NB4 (cell line): Measurements from ENCODE around the gene FHOD1.

Experiments
- POLR2A ChIP-seq: IDR thresholded peaks from 2 replicates; pipeline ENCODE4 v1.6.1; 2011; ENCODE audit warnings: mild to moderate bottlenecking; ENCODE audit not compliant: insufficient read length; ENCODE audit errors: extremely low read depth
- TF ChIP-seq, protein P1 (sequence below): IDR thresholded peaks from one replicate; pipeline ENCODE4 v1.5.1; 2012; ENCODE audit warnings: low read depth, low read length

DNA sequence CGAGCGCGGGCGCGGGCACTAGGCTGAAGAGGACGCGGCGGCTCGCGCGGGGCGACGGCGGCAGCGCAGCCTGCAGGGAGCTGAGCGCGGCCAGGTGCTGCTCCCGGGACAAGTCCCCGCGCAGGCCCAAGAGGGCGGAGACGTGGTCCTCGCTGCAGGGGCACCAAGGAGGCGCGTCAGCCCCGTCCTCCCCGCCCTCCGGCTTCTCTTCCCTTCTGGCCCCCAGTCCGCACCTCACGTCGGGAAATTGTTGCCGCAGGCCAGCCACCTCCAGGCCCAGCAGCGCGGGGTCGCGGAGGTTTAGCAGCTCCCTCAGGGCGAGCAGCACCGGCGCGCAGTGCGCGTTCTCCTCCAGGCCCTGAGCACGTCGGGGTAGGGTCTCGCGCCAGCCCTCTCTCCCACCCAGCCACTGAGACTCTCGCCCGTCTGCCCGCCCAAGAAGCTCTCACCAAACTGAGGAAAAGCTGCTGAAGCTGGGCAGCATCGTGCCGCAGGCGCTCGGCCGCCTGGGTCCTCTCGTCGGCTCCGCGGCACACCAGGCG is 62.8 kb downstream of the FHOD1 start:
- no peak for TF ChIP-seq POLR2A
- TF ChIP-seq, protein P1, sequence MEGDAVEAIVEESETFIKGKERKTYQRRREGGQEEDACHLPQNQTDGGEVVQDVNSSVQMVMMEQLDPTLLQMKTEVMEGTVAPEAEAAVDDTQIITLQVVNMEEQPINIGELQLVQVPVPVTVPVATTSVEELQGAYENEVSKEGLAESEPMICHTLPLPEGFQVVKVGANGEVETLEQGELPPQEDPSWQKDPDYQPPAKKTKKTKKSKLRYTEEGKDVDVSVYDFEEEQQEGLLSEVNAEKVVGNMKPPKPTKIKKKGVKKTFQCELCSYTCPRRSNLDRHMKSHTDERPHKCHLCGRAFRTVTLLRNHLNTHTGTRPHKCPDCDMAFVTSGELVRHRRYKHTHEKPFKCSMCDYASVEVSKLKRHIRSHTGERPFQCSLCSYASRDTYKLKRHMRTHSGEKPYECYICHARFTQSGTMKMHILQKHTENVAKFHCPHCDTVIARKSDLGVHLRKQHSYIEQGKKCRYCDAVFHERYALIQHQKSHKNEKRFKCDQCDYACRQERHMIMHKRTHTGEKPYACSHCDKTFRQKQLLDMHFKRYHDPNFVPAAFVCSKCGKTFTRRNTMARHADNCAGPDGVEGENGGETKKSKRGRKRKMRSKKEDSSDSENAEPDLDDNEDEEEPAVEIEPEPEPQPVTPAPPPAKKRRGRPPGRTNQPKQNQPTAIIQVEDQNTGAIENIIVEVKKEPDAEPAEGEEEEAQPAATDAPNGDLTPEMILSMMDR = no peak
